Measurements from ENCODE around the gene DENND6B.

- no peak for TF ChIP-seq CTCF (conservative IDR thresholded peaks at IDR 0.05)
- no peak for TF ChIP-seq EZH2 (IDR thresholded peaks at IDR 0.05; ENCODE audit: low read depth)
Measured at GRCh38 chr22:50303515-50303847, 23.3 kb downstream of the DENND6B start.
